Keratinocyte (primary cell): ENCODE results near the gene CYP3A4. TPM values are rescaled to one million over a fixed set of nuclear protein-coding genes. Genes with fewer than 3 reads are reported as not detected.

ENCODE experiments used
- DNase-seq: peaks from one replicate; pipeline ENCODE4 v3.0.0-alpha.2; 2011; ENCODE audit warnings: low read depth, missing footprints, low spot score
- FAIRE-seq: peaks from 2 replicates; lab custom pipeline; 2011; peaks lifted over from hg19 to GRCh38; lab: Jason Lieb, UNC
- H2AFZ ChIP-seq: 2 replicates; pipeline ENCODE4 v1.6.0; 2012; ENCODE audit warnings: low read length, control low read depth, inconsistent platforms; ENCODE audit not compliant: control insufficient read depth
- H3K27ac ChIP-seq: 2 replicates; pipeline ENCODE4 v1.5.1; 2011; ENCODE audit warnings: low read length; ENCODE audit not compliant: control insufficient read depth, insufficient read depth
- H3K27me3 ChIP-seq: 3 replicates; pipeline ENCODE4 v1.6.0; 2011; ENCODE audit warnings: low read length; ENCODE audit not compliant: control insufficient read depth, insufficient read depth; ENCODE audit errors: extremely low read depth
- H3K36me3 ChIP-seq, 2 experiments: 2 replicates in 1 of 2; 3 replicates in 1 of 2; pipeline ENCODE4 v1.5.1; 2011; ENCODE audit warnings: low read length in 2 of 2, mild to moderate bottlenecking in 1 of 2; ENCODE audit not compliant: control insufficient read depth in 2 of 2, insufficient read depth in 2 of 2; ENCODE audit errors: extremely low read depth in 1 of 2
- H3K4me1 ChIP-seq: 3 replicates; pipeline ENCODE4 v1.5.1; 2011; ENCODE audit warnings: low read length; ENCODE audit not compliant: control insufficient read depth, insufficient read depth; ENCODE audit errors: extremely low read depth
- H3K4me2 ChIP-seq: 3 replicates; pipeline ENCODE4 v1.6.0; 2011; ENCODE audit warnings: low read depth, low read length; ENCODE audit not compliant: control insufficient read depth, insufficient read depth; ENCODE audit errors: extremely low read depth
- H3K4me3 ChIP-seq, 3 experiments: fragments of 200-600 bp in 1 of 3; sonication (generic) in 1 of 3; 2 replicates in 2 of 3; 3 replicates in 1 of 3; pipeline ENCODE4 v1.5.1; 2011 to 2016; ENCODE audit warnings: low read length in 3 of 3, mild to moderate bottlenecking in 3 of 3, control low read depth in 2 of 3, inconsistent platforms in 1 of 3, low read depth in 1 of 3, mixed read lengths in 1 of 3, mixed run types in 1 of 3, moderate library complexity in 1 of 3; ENCODE audit not compliant: control insufficient read depth in 2 of 3, insufficient read depth in 2 of 3; ENCODE audit errors: extremely low read depth in 1 of 3
- H3K79me2 ChIP-seq: 2 replicates; pipeline ENCODE4 v1.6.0; 2012; ENCODE audit warnings: low read length; ENCODE audit not compliant: control insufficient read depth, insufficient read depth
- H3K9ac ChIP-seq: 3 replicates; pipeline ENCODE4 v1.6.0; 2011; ENCODE audit warnings: low read length; ENCODE audit not compliant: control insufficient read depth, insufficient read depth; ENCODE audit errors: extremely low read depth
- H3K9me1 ChIP-seq: 3 replicates; pipeline ENCODE4 v1.6.0; 2011; ENCODE audit warnings: low read length; ENCODE audit not compliant: control insufficient read depth, insufficient read depth; ENCODE audit errors: extremely low read depth
- H3K9me3 ChIP-seq: 2 replicates; pipeline ENCODE4 v1.5.1; 2012; ENCODE audit warnings: low read depth, low read length; ENCODE audit not compliant: control insufficient read depth
- H4K20me1 ChIP-seq: 3 replicates; pipeline ENCODE4 v1.6.0; 2011; ENCODE audit warnings: low read length; ENCODE audit not compliant: control insufficient read depth, insufficient read depth; ENCODE audit errors: extremely low read depth
- CTCF ChIP-seq, 3 experiments: IDR thresholded peaks in 1 of 3; conservative IDR thresholded peaks in 1 of 3; optimal IDR thresholded peaks in 1 of 3; 2 replicates in 2 of 3; 3 replicates in 1 of 3; pipeline versions ENCODE3 to v1.5.1; 2011; ENCODE audit warnings: low read length in 3 of 3, mild to moderate bottlenecking in 3 of 3, moderate library complexity in 2 of 3, control low read depth in 1 of 3, inconsistent platforms in 1 of 3; ENCODE audit not compliant: insufficient read depth in 2 of 3; ENCODE audit errors: extremely low read depth in 1 of 3
- EZH2 ChIP-seq: IDR thresholded peaks from one replicate; pipeline ENCODE4 v1.6.1; 2012; ENCODE audit warnings: inconsistent platforms, mild to moderate bottlenecking, low read length, moderate library complexity
- dilution Hi-C: fragments of 300-500 bp; cut with MboI; formaldehyde crosslinking; loops from one replicate; pipeline ENCODE4 v1.7.0; 2020; ENCODE audit warnings: low sequenced_read_pairs; ENCODE audit not compliant: extremely low pct_ligation_motif_present
- polyA minus RNA-seq, 3 experiments: library from RNA; depleted of rRNA, polyadenylated mRNA; stranded (reverse); fragments of >200 nt; gene quantifications; 1 replicate in 1 of 3; 2 replicates in 1 of 3; 3 replicates in 1 of 3; pipeline ENCODE4 v1.2.3, GENCODE V29; 2011
- polyA plus RNA-seq, 5 experiments: library from polyadenylated mRNA; depleted of rRNA in 3 of 5; stranded (reverse) in 3 of 5; stranded (forward) in 1 of 5; unstranded in 1 of 5; fragments of >200 nt; gene quantifications; 1 replicate in 1 of 5; 2 replicates in 3 of 5; 3 replicates in 1 of 5; pipeline versions ENCODE4 v1.2.1 to v1.2.3, GENCODE V29; 2011 to 2012; ENCODE audit warnings: missing spikeins in 2 of 5, low read depth in 1 of 5, low replicate concordance in 1 of 5

CYP3A4 gene
- polyA plus RNA-seq = not detected in 3 replicates
- polyA plus RNA-seq (2011; ENCODE audit: low read depth) = not detected
- not detected in 2 replicates for polyA plus RNA-seq (2011; cell fraction: cytosol; rRNA removed)
- not detected in 2 replicates for polyA plus RNA-seq (2011; cell fraction: nucleus; rRNA removed)
- polyA plus RNA-seq (2012; ENCODE audit: low replicate concordance) = 0.08 TPM in 1 of 2 replicates, not detected in the other
- polyA minus RNA-seq = not detected in 3 replicates
- not detected for polyA minus RNA-seq (2011; cell fraction: cytosol; rRNA and poly(A)+ RNA removed)
- polyA minus RNA-seq (2011; cell fraction: nucleus; rRNA and poly(A)+ RNA removed) = not detected in 2 replicates

DNA sequence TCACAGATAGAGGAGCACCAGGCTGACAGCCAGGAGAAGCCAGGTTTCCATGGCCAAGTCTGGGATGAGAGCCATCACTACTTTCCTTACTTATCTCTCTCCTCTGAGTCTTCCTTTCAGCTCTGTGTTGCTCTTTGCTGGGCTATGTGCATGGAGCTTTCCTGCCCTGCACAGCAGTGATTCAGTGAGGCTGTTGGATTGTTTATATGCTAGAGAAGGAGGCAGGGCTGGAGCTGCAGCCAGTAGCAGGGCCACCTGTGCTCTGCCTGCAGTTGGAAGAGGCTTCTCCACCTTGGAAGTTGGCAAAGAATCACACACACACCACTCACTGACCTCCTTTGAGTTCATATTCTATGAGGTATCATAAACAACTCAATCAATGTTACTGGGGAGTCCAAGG lies at the start of gene CYP3A4:
TSS of gene CYP3A4 (minus strand) at position 178 of the 400 bp plus-strand sequence. CDS start at position 75, 103 bp downstream.
- DNase-seq (no peak), FAIRE-seq (peak; percentile 26)
- Histone ChIP-seq H3K4me1 (peaks cover 15% of the 10 kb centered on the region), H3K36me3 (no peaks in the 10 kb centered on the region), H3K27ac (no peak within 1 kb of the TSS), H2AFZ (no peak within 1 kb of the TSS), H4K20me1 (no peaks in the 10 kb centered on the region), H3K4me2 (no peak within 1 kb of the TSS), H3K27me3 (no peaks in the 10 kb centered on the region), H3K4me3 (no peak within 1 kb of the TSS), H3K9me1 (no peaks in the 10 kb centered on the region), H3K79me2 (no peaks in the 10 kb centered on the region), H3K9me3 (no peaks in the 10 kb centered on the region), H3K9ac (no peak within 1 kb of the TSS)
- dilution Hi-C loops = no loop called here
- TF ChIP-seq EZH2 (no peak), CTCF (optimal IDR thresholded peaks at IDR 0.05 in 1 of 3, IDR thresholded peaks at IDR 0.05 in 1 of 3, conservative IDR thresholded peaks at IDR 0.05 in 1 of 3; ENCODE audit: extremely low read depth in 1 of 3, insufficient read depth in 2 of 3, low read length in 3 of 3) (no peak)

GRCh38 chr7:99833289-99833877 lies 49.4 kb upstream of the CYP3A4 start:
- Histone ChIP-seq H3K79me2 (no peaks in the 10 kb centered on the region), H3K9me3 (no peaks in the 10 kb centered on the region), H4K20me1 (no peaks in the 10 kb centered on the region), H2AFZ (no peak overlapping the region), H3K4me3 (no peak overlapping the region), H3K9ac (no peak overlapping the region), H3K27ac (no peak overlapping the region), H3K4me1 (no peaks in the 10 kb centered on the region), H3K27me3 (no peaks in the 10 kb centered on the region), H3K4me2 (no peak overlapping the region), H3K9me1 (no peaks in the 10 kb centered on the region), H3K36me3 (no peaks in the 10 kb centered on the region)
- TF ChIP-seq EZH2 (no peak), CTCF (optimal IDR thresholded peaks at IDR 0.05 in 1 of 3, IDR thresholded peaks at IDR 0.05 in 1 of 3, conservative IDR thresholded peaks at IDR 0.05 in 1 of 3; ENCODE audit: extremely low read depth in 1 of 3, insufficient read depth in 2 of 3, low read length in 3 of 3) (no peak)
- FAIRE-seq (no peak), DNase-seq (no peak)
- dilution Hi-C loops = no loop called here
